NCI-H748 treated with DMSO at 0.1 percent for 48 hours (cell line): ENCODE data around the gene KLF2.
"Not testable (repeated sequence)": the region's sequence is repeated elsewhere in the genome, so short reads cannot be mapped to it uniquely, and the experiment has no call there.

Source experiments
- DNase-seq: peaks from one replicate; lab custom pipeline; 2025; lab: John Stamatoyannopoulos, UW

KLF2 gene

DNA sequence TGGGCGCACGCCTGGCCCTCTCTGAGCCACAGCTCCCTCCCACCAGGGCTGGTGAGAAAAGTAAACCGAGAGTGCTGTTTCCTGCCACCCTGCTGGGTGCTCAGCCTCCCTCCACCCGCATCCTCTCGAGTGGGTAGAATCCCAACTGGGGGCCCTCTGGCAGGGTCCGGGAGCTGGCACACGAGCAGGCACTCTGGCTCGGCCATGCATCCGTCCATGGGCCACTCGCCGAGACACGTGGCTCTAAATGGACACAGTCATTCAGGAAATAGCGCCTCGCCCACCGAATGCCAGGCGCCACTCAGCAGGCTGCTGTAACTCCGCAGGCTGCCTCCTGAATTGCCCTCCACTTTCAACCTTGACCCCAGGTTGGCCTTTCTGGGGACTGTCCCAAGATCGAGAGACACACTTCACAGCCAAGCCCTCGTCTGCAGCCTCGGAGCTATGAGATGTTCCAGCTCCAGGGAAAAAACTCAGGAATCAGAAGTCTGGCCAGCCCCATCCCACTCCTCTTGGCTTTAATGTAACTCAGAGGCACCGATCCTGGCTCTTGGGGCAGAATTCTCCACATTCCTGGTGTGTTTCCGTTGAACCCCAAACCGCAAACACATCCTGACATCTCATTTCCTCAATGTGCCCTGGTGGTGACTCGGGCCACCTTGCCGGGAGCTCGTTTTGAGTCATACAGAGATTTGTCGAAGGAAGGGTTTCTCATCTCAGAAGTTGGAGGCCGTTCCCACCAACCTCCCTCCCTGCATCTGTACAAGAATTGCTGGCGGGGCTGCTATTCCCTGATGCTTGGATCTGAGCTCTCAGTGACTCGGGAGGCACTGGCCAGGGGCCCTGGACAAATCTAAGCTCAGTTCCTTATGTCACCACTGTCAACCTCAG is 14.1 kb downstream of the KLF2 start:
- DNase-seq = no peak

DNA sequence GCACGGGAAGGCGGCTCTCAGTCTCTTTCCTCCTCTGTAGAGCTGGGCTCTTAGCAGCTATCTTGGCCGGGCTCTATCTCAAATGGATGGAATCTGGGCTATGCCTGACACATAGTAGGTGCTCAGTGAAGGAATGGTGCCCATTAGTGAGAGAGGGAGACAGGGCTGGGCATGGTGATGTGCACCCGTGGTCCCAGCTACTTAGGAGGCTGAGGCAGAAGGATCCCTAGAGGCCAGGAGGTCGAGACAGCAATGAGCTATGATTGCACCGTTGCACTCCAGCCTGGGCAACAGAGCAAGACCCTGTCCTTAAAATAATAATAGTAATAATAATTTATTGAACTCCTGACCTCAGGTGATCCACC is 14.7 kb downstream of the KLF2 start:
- DNase-seq = no peak

DNA sequence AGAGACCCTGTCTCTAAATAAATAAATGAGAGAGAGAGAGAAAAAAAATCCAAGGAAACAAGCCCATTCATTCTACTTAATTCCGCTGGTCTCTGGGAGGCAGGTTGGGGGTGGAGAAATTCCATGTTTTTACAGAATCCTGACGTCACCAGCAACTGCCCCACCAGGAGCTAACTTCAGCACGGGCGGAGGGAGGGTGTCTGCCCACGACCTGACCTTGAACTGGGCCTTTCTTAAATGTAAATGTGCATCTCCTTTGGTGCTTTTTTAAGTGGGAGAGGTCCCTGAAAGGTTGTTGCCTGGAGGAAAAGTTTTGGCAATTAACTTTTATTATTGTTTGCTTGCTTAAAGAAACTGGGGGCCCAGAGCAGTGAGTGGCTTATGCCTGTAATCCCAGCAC is 15.5 kb downstream of the KLF2 start:
- no peak for DNase-seq

DNA sequence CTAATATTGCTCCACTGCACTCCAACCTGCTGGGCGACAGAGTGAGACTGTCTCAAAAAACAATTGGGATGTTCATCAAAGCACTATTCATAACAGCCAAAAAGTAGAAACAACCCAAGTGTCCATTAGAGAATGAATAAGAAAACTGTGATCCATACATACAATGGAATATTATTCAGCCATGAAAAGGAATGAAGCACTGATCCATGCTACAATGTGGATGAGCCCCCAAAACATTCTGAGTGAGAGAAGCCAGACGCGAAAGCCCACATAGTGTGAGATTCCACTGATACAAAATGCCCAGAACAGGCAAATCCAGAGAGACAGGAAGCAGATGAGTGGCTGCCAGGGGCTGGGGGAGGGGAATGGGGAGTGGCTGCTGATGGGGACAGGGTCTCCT is 16.0 kb downstream of the KLF2 start:
- DNase-seq = no peak

DNA sequence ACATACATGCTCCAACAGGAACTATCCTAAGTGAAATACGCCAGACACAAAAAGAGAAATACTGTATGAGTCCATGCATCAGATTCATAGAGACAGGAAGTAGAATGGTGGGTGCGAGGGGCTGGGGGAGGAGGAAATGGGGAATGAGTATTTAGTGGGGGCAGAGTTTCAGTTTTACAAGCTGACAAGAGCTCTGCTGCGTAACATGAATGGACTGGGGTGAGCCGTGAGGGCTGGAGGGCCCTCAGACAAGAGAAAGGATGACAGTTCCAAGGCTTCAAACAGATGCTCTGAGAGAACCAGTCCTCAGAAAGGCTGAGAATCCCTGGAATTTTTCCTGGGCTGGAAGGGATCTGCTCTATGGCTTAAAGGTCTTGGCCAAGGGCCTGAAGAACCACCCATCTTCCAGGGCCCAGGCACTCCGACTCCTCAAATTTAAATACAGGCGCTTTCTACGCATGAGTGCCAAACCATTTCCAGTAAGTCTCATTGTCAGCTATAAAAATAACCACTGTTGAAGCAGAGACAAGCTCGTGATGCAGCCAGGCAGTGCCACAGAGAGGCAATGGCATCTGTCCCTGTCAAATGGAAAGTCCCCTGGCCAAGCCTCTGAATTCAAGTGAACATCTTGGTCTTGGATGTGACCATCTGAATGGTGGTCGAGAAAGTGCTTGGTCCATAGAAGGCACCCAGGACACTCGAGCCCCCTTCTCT is 17.5 kb downstream of the KLF2 start:
- DNase-seq = no peak

DNA sequence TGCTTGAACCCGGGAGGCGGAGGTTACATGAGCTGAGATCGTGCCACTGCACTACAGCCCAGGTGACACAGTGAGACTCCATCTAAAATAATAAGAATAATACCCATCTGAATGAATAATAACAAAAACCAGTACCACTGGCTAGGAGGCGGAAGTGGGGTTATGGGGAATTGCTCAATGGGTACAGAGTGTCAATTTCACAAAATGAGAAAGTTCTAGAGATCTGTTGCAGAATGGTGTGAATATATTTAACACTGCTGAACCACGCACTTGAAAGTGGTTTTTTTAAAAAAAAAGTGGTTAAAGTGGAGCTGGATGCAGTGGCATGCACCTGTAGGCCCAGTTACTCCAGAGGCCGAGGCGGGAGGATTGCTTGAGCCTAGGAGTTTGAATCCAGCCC is 18.5 kb downstream of the KLF2 start:
- no peak for DNase-seq

DNA sequence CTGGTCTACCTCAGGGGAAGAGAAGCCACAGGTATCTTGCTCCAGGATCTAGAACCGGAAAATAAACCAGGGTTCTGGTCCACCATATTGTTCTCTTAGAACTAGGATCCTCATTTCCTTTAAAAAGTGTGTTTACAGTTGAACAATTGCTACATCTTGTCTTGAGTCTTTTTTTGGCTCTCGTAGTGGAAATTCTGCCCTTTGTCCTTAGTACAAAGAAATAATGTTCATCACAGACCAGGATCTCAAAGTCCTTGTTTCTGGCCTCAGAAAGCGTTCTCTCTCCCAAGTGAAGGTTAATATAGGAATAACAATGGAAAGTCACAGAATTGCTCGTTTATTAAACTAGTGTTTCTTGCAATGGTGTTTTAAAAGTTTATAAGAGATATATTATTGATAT is 20.8 kb downstream of the KLF2 start:
- no peak for DNase-seq

DNA sequence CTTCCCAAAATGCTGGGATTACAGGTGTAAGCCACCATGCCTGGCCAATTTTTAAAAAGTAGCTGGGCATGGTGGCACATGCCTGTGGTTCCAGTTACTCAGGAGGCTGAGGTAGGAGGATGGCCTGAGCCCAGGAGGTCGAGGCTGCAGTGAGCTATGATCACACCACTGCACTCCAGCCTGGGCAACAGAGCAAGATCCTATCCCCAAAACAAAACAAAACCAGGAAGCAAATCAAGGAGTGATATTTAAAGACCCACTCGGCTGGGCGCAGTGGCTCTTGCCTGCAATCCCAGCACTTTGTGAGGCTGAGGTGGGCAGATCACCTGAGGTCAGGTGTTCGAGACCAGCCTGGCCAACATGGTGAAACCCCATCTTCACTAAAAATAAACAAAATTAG is 22.5 kb downstream of the KLF2 start:
- not testable (repeated sequence) for DNase-seq

DNA sequence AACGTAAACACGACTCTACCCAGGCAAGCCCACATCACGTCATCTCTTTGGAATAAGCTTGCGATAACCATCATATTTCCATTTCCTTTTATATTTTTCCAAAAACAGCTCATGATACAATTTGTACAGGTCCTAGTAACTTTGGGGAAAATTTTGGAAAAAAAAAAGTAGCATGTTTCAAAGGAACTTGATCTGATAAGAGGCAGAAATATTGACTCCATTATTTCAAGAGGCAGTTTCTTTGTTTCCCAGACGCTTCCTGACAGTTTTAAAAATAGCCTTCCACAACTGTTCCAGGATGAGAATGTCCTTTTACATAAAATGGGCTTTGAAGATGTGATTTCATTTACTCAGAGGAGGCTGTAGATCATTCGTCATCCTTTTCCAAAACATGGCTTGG is 23.1 kb downstream of the KLF2 start:
- DNase-seq = no peak

DNA sequence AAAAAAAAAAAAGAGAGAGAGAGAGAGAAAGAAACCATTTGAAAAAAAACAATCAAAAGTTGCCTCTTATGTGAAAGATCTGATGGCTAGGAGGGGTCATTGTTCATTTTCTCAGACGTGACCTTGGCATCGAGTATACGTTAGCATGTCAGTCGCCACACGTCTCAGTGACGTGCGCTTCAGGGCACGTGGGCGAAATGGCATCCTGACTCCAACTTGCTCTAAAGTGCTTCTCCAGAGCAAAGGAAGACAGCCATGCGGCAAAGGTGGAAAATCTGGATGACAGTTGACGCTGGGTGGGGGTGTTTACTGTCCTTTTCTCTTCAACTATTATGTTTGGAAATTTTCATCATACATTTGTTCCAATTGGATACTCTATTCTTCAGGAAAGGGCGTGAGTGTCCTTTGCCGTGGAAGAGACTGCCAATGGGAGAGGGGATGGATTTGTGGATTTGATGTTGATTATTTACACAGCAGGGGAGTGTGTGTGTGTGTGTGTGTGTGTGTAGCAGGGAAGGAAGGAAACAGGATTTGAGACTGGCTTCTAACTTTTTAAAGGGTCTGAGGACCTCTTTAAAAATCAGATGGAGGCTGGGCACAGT is 25.0 kb downstream of the KLF2 start:
- DNase-seq = no peak

DNA sequence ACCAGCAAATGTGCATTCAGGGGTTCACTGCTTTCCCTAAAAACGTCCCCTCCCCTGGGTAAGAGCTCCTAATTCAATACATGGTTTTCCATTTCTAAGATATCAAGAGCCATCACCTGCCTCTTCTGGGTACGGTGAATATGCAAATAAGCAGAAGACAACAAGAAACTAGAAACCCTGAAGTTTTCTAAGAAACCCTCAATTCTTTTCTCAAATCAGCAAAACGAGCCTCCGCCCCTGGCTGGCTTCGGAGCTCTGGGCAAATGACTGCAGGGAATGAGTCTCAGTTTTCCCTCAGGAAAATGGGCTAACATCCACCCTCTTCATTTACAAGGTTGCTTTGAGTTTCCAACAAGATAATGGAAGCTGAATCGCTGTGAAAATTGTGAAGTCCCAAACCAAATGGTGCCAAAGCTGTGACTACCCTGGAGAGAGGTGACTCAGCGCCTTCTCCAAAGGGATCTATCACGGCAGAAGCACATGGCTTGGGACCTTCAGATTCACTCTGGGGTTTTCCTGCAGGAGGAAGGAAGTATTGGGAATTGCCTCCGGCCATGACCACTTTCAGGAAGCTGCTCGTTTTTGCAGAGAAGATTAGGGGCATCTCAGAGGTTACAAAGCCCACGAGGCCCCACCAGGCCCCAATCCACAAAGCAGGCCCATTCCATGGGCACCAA is 26.6 kb downstream of the KLF2 start:
- no peak for DNase-seq

DNA sequence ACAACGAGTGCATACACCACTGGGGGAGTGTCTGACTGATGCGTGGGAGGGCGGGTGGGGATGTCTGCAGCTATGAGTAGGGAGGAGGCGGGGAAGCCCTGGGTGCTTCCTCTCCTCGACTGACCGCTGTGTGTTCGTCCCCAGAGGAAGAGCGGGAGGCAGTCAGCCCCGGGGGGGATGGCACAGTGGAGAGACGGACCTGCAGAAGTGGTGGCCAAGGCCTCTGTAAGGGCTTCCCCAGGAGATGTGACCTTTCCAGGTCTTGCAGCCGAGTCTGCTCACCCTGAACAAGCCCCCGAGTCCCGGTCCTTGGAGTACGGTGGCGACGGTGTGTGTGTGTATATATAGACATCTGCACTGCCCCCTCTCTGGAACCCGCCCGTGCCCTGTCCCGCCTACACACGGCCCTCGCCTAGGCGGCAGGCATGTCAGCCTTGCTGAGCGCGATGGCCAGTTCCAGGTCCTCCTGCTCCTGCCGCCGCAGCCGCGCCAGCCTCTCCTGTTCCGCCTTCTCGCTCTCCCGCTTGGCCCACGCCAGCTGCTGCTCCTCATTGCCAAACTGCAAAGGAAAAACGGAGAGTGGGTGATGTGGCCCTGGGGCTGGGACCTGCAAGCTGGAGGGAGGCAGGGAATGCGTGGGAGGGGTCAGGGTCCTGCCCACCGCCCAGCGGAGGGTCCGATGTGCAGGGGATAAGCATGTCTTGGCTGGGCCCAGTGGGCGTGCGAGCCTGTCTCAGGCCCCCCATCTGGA is 30.8 kb downstream of the KLF2 start:
- DNase-seq = no peak

DNA sequence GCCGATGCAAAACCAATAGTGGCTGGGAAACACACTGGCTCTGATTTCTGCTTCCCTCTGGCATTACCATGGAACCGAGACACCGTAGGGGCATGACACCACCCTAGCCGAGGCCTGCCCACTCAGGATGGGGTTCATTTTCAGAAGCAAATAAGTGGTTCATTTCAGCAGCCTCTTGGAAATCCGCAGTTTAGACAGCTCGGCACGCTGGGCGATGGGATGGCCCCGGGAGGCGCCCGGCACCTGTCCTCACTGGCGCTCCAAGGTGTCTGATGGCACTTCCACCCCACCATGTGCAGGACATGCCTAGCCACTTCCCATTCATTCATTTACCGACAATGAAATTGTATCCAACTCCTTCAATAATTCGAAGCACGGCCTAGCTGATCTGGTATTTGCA is 33.8 kb downstream of the KLF2 start:
- DNase-seq = no peak

DNA sequence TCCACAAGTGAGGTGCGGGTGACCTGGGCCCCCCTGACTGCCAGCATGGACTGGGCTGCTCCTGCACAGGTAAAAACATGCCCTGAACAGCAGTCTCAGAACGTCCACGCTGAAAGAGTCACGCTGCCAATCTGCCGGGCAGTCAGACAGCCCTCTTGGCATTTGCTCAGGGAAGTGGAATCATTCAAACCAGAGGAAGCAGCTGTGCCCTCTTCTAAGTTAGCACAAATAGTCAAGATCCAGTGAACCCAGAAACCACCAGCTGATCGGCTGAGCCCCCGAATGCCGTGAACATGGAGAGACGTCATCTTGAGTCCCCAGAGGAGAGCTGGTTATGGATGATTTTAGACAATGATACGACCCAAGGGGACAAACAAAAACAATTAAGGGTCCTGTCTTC is 34.4 kb downstream of the KLF2 start:
- no peak for DNase-seq

DNA sequence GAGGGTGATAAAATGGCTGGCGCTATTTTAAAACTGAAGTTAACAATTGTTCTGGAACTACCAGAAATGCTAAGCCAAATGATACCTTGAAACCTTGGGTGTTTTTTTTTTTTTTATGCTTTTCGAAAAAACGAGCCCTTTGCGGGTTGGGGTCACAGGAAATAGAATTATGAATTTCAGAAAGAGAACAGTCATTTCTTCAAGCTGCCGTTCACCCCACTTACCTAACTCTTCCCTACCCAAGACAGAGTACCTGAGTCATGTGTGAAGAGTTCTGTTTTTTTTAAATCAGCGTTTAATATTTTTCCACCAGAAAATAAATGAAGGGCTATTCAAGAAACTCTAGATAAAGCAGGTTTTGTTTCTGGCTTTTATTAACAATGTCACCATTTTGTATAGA is 35.3 kb downstream of the KLF2 start:
- DNase-seq = no peak

DNA sequence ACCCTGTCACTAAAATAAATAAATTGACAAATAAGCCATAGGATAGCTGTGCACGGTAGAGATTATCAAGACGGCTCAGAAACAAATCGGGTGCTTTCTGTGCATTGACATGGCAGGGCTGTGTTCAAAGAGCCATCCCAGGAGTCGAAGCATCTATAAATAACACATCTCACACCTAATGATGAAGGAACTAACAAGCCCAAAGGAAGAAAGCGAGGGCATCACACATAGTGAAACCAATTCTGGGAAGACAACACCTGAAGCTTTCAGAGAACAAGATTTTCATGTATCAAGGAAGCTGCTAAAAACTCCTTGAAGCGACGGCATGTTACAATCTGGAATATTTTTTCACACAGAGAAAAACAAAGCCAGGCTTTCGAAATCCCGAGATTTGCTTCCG is 36.1 kb downstream of the KLF2 start:
- DNase-seq = no peak

DNA sequence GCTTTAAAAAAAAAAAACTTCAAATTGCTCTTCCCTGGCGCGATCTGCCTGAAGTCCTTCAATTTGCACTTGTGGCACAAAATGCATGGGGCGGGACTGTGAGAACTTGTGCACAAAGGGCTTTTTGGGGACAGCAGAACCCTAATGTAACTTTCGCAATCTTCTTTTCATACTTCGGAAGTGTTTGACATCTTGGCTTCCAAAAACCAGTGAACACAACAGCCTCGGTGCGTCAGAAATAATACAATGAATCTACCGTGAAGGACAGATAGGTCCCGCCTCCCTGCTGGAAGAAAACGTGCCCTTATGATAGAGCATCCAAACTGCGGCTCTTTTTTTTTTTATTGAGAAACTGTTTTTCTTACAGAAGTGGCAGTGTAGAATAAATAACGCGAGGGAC is 36.6 kb downstream of the KLF2 start:
- no peak for DNase-seq

DNA sequence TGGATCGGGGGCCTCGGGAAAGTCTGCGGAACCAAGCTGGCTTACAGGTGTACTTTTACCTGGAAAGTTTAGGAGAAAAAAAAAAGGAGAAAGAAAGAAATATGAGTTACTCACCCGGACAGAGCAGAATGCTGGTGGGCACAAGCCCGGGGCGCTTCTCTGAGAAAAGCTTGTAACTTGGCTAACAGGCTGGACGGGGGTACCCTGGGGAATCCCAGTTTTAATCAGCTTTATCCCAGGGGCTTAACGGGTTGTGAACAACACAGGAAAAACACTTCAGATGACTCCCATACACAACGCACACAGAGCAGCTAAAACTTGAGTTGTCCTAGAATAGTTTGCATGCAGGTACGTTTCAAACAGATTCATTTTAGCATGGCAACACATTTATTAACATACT is 37.3 kb downstream of the KLF2 start:
- DNase-seq = no peak

DNA sequence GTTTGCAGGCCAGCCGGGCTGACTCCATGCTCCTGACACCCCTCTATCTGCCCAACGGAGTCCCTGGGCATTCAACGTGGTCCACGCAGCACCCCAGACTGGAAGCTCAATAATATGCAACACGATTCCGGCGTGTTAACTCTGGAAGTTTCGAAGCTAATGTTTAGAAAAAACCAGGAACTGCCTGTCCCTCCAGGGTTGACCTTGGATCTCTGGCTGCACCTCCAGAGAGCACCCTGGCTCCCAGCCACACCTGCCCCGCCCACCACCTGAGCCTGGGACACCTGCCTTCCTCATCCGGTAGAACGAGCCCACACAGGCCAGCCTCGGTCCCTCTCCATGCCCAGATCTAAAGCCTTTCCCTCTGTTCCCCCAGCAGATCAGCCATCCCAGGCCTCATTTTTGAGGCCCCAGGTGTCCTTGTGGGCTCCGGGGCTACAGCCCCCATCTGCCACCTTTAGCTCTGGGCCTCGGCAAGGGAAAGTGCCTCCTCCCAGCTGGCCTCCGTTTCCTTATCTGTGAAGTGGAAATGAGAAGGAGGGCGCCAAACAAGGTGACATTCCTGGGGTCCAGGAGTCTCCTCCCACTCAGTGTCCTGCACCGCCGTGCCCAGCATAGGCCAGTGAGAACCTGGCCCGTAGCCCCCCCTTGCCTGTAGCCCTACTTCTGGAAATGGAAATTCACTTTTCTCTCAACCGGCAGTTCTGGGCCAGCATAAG is 38.7 kb downstream of the KLF2 start:
- no peak for DNase-seq

DNA sequence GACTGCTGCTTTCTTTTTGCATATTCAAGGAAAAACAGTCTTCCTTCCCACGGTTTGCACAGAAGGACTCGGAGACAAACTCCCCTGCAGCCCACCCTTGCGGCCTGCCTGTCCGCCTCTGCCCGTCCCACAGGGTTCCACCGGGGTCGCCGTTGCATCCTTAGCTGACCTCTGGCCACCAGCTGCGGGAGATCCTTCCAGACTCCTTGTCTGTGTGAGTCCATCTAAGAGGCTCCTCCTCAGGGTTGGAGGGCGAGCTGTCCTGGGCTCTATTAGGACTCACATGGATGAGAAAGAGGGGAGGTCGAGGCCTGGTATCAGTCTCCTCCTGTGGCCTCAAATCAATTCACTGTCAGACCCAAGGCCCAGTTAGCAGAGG is 39.2 kb downstream of the KLF2 start:
- no peak for DNase-seq

DNA sequence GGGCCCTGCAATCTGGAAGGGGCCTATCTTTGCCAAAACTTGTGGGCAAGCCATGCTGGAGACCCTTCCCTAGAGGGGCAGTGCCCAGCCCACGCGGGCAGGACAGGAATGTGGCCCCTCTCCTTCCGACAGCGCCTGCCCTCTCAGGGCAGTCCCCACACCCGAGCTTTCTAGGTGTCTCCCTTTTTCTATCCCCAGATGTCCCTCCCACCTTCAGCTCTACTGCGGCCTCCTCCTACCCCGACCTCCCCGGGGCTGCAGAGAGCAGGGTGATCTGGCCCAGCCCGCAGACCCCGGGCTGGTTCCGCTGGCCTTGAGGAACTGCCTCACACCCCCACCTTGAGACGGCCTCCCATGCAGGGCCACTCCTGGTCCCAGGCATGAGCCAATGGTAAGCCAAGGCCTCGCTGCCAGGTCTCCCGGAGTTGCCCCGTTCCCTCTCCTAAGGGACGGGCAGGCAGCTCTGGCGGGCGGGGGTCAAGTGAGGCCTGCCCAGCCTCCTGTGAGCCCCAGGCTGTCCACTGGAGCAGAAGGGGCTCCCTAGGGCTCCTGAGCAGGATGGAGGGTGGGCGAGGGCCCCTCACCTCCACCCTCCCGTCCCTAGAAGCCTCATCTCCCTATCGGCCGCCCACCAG is 39.7 kb downstream of the KLF2 start:
- no peak for DNase-seq
